ENCODE data around the gene COL6A5.

DNA sequence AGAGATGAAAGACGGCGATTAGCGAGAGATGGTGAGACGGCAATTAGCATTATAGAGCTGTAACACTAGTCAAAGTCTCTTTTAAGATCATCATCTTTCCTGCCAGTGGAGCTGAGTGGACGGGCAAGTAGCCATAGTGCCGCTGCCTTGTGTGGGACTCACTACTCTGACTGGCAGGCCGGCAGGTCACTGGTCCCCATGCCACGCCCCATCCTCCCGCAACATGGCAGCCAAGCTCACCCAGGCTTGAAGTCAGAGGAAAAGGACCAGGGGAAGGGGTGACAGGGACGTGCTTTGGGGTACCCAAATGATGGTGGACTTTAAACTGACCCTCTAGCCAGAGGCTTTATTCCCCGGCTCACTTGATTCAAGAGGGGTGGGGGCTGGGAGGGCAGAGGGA lies 44.6 kb upstream of the COL6A5 start:
- TF ChIP-seq, protein P1, sequence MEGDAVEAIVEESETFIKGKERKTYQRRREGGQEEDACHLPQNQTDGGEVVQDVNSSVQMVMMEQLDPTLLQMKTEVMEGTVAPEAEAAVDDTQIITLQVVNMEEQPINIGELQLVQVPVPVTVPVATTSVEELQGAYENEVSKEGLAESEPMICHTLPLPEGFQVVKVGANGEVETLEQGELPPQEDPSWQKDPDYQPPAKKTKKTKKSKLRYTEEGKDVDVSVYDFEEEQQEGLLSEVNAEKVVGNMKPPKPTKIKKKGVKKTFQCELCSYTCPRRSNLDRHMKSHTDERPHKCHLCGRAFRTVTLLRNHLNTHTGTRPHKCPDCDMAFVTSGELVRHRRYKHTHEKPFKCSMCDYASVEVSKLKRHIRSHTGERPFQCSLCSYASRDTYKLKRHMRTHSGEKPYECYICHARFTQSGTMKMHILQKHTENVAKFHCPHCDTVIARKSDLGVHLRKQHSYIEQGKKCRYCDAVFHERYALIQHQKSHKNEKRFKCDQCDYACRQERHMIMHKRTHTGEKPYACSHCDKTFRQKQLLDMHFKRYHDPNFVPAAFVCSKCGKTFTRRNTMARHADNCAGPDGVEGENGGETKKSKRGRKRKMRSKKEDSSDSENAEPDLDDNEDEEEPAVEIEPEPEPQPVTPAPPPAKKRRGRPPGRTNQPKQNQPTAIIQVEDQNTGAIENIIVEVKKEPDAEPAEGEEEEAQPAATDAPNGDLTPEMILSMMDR (IDR thresholded peaks at IDR 0.05) = no peak
- no peak for TF ChIP-seq POLR2AphosphoS5 (IDR thresholded peaks at IDR 0.05)
- TF ChIP-seq POLR2A (IDR thresholded peaks at IDR 0.05) = no peak

Measured in gastroesophageal sphincter (tissue), 3 donors.